C4-2B (cell line): Measurements from ENCODE around the gene CRYBA2.

Source experiments
- CTCF ChIP-seq: fragments of 450-650 bp; conservative IDR thresholded peaks from 2 replicates; pipeline ENCODE4 v1.5.1; 2017; ENCODE audit warnings: mild to moderate bottlenecking
- ZFX ChIP-seq: fragments of 450-650 bp; IDR thresholded peaks from 2 replicates; pipeline ENCODE4 v1.6.1; 2017

GRCh38 chr2:219038600-219038999 is 45.4 kb upstream of the CRYBA2 start:
- no peak for TF ChIP-seq CTCF
- TF ChIP-seq ZFX = no peak
